Spleen (tissue), 11 donors: ENCODE results near the gene SLC23A2. TPM values are rescaled to one million over a fixed set of nuclear protein-coding genes. Genes with fewer than 3 reads are reported as not detected.

Experiments
- DNase-seq: peaks from one replicate; pipeline ENCODE4 v3.0.0-alpha.2; 2020
- H3K27ac ChIP-seq, 8 donors: fragments of 200-600 bp; sonication (generic) in 7 of 8; 1 replicate in 4 of 8; 2 replicates in 4 of 8; pipeline versions ENCODE4 v1.5.0 to v1.8.0; 2016 to 2021; ENCODE audit warnings: inconsistent platforms in 4 of 8, mild to moderate bottlenecking in 4 of 8, moderate library complexity in 1 of 8
- H3K27me3 ChIP-seq, 7 donors: fragments of 200-600 bp; sonication (generic) in 6 of 7; replicated peaks in 1 of 7; 1 replicate in 4 of 7; 2 replicates in 3 of 7; pipeline versions ENCODE4 v1.5.0 to v1.8.0; 2016 to 2021; ENCODE audit warnings: inconsistent platforms in 3 of 7, mild to moderate bottlenecking in 1 of 7
- H3K36me3 ChIP-seq, 6 donors: fragments of 200-600 bp; sonication (generic) in 5 of 6; 1 replicate in 4 of 6; 2 replicates in 2 of 6; pipeline versions ENCODE4 v1.5.0 to v1.8.0; 2016 to 2021; ENCODE audit warnings: inconsistent platforms in 2 of 6
- H3K4me1 ChIP-seq, 6 donors: fragments of 200-600 bp; sonication (generic) in 5 of 6; 1 replicate in 3 of 6; 2 replicates in 3 of 6; pipeline versions ENCODE4 v1.5.0 to v1.8.0; 2016 to 2021; ENCODE audit warnings: inconsistent platforms in 3 of 6
- H3K4me3 ChIP-seq, 8 donors: fragments of 200-600 bp; sonication (generic) in 7 of 8; 1 replicate in 4 of 8; 2 replicates in 4 of 8; pipeline versions ENCODE4 v1.5.0 to v1.8.0; 2016 to 2021; ENCODE audit warnings: inconsistent platforms in 4 of 8, mild to moderate bottlenecking in 4 of 8, moderate library complexity in 2 of 8
- H3K9me3 ChIP-seq, 8 donors: fragments of 200-600 bp; sonication (generic) in 7 of 8; 1 replicate in 4 of 8; 2 replicates in 4 of 8; pipeline versions ENCODE4 v1.5.0 to v1.8.0; 2016 to 2021; ENCODE audit warnings: inconsistent platforms in 4 of 8
- CTCF ChIP-seq, 11 experiments: fragments of 200-600 bp in 7 of 11; fragments of 450-650 bp in 4 of 11; sonication (generic) in 4 of 11; IDR thresholded peaks in 8 of 11; conservative IDR thresholded peaks in 3 of 11; 1 replicate in 7 of 11; 2 replicates in 4 of 11; pipeline versions ENCODE4 v1.4.0 to v1.8.0; 2016 to 2021; ENCODE audit warnings: antibody characterized with exemption in 11 of 11, inconsistent platforms in 4 of 11, mild to moderate bottlenecking in 1 of 11
- POLR2A ChIP-seq, 3 donors: fragments of 450-650 bp; IDR thresholded peaks; one replicate each; pipeline ENCODE4 v1.5.1; 2017; ENCODE audit warnings: antibody characterized with exemption in 3 of 3, mild to moderate bottlenecking in 1 of 3
- POLR2AphosphoS5 ChIP-seq, 3 donors: sonication (generic); formaldehyde crosslinking; IDR thresholded peaks; one replicate each; pipeline ENCODE4 v1.5.1; 2017; ENCODE audit warnings: antibody characterized with exemption in 3 of 3
- WGBS, 5 donors: extraction: QIAGEN DNeasy Blood & Tissue Kit in 3 of 5; methylation state at CpG; one replicate each; pipeline versions ENCODE4 v1.1.5 to v1.1.7; 2013 to 2018; 5-methylcytosine and 5-hydroxymethylcytosine counted together
- intact Hi-C: fragments of 100-400 bp; cut with DNase I; formaldehyde crosslinking; loops from one replicate; pipeline ENCODE4 v1.15.0; 2023; ENCODE audit warnings: low total_unique reads
- polyA plus RNA-seq, 3 donors: library from polyadenylated mRNA; stranded (reverse); fragments of 200-250 nt; gene quantifications; one replicate each; pipeline ENCODE4 v1.2.1, GENCODE V29; 2013
- total RNA-seq, 7 donors: library from RNA; depleted of rRNA in 3 of 7; stranded (reverse); fragments of >200 nt in 3 of 7; fragmentation: NEBNext Ultra II Directional in 4 of 7; extraction: Animal tissue kit (Norgen Biotek cat#: 25700) in 4 of 7; gene quantifications; one replicate each; pipeline versions ENCODE4 v1.1.0 to v1.2.1, GENCODE V29; 2016 to 2021
- donor health status: healthy with polysubstance abuse.
- donor health status: DM: no; HTN: no; CAD: no; lungs with moderate emphysema.
- donor health status: DM: no; HTN: no; CAD: no.
- donor health status: Bipolar disorder and iron deficiency.
- donor health status: healthy.
- donor health status: DM: no; HTN: no; CAD: no.
- donor health status: DM: yes; HTN: yes; CAD: no.

SLC23A2 gene
- total and polyA plus RNA-seq, 10 donors, result 5.1 to 72.0 (median 45.8) TPM

GRCh38 chr20:4813076-4813862 is 188.0 kb downstream of the SLC23A2 start:
- 26 to 37% (median 29%) methylated on average over 22 of the region's 22 CpGs for WGBS, 5 donors
- peak overlapping the region; percentile 83 to 97 (median 94) for H3K27ac ChIP-seq
- peaks cover 0 to 56% (median 5%) of the 10 kb centered on the region in 6 donors for H3K36me3 ChIP-seq
- TF ChIP-seq POLR2AphosphoS5 (IDR thresholded peaks at IDR 0.05), result peak; percentile 33 to 74 (median 68)
- TF ChIP-seq CTCF (IDR thresholded peaks at IDR 0.05 in 8 of 11, conservative IDR thresholded peaks at IDR 0.05 in 3 of 11), result no peak
- no peak for TF ChIP-seq POLR2A (IDR thresholded peaks at IDR 0.05)
- no peaks in the 10 kb centered on the region for H3K27me3 ChIP-seq
- peak overlapping the region in 6 of 8 donors; percentile 17 to 67 (median 35) for H3K4me3 ChIP-seq
- DNase-seq, result peak; percentile 93
- no peaks in the 10 kb centered on the region for H3K9me3 ChIP-seq
- intact Hi-C loops, result no loop called here
- H3K4me1 ChIP-seq, result peaks cover 63 to 100% (median 81%) of the 10 kb centered on the region in 6 donors

GRCh38 chr20:4812641-4813075 is 188.7 kb downstream of the SLC23A2 start:
- peak overlapping the region; percentile 83 to 97 (median 94) for H3K27ac ChIP-seq
- H3K9me3 ChIP-seq, result no peaks in the 10 kb centered on the region
- H3K27me3 ChIP-seq, result no peaks in the 10 kb centered on the region
- TF ChIP-seq POLR2A (IDR thresholded peaks at IDR 0.05), result no peak
- peak in 1 of 11 experiments; percentile 2 for TF ChIP-seq CTCF (IDR thresholded peaks at IDR 0.05 in 8 of 11, conservative IDR thresholded peaks at IDR 0.05 in 3 of 11)
- TF ChIP-seq POLR2AphosphoS5 (IDR thresholded peaks at IDR 0.05), result peak in 1 of 3 donors; percentile 62
- intact Hi-C loops, result no loop called here
- 41 to 51% (median 48%) methylated on average over 7 of the region's 7 CpGs for WGBS, 5 donors
- H3K4me1 ChIP-seq, result peaks cover 63 to 100% (median 87%) of the 10 kb centered on the region in 6 donors
- peak overlapping the region in 5 of 8 donors; percentile 35 to 67 (median 35) for H3K4me3 ChIP-seq
- peak; percentile 87 for DNase-seq
- H3K36me3 ChIP-seq, result peaks cover 0 to 56% (median 3%) of the 10 kb centered on the region in 6 donors

GRCh38 chr20:4812216-4812615 is 189.1 kb downstream of the SLC23A2 start:
- 29 to 55% (median 46%) methylated on average over 6 of the region's 6 CpGs for WGBS, 5 donors
- intact Hi-C loops, result no loop called here
- Histone ChIP-seq H3K36me3 (peaks cover 0 to 55% (median 1%) of the 10 kb centered on the region in 6 donors), H3K9me3 (no peaks in the 10 kb centered on the region), H3K4me1 (peaks cover 63 to 100% (median 90%) of the 10 kb centered on the region in 6 donors), H3K27me3 (no peaks in the 10 kb centered on the region), H3K27ac (peak overlapping the region; percentile 83 to 97 (median 94)), H3K4me3 (peak overlapping the region in 4 of 8 donors; percentile 11 to 67 (median 35))
- TF ChIP-seq POLR2A (IDR thresholded peaks at IDR 0.05) (no peak), CTCF (IDR thresholded peaks at IDR 0.05 in 8 of 11, conservative IDR thresholded peaks at IDR 0.05 in 3 of 11) (no peak), POLR2AphosphoS5 (IDR thresholded peaks at IDR 0.05) (no peak)
- no peak for DNase-seq

GRCh38 chr20:4811661-4812181 is 189.6 kb downstream of the SLC23A2 start:
- peaks cover 0 to 50% (median 0%) of the 10 kb centered on the region in 6 donors for H3K36me3 ChIP-seq
- peak; percentile 95 for DNase-seq
- no peaks in the 10 kb centered on the region for H3K27me3 ChIP-seq
- WGBS, 5 donors, result 17 to 29% (median 22%) methylated on average over 8 of the region's 8 CpGs
- intact Hi-C loops, result no loop called here
- peaks cover 63 to 100% (median 94%) of the 10 kb centered on the region in 6 donors for H3K4me1 ChIP-seq
- H3K27ac ChIP-seq, result peak overlapping the region; percentile 83 to 97 (median 94)
- H3K9me3 ChIP-seq, result no peaks in the 10 kb centered on the region
- peak overlapping the region in 4 of 8 donors; percentile 3 to 67 (median 10) for H3K4me3 ChIP-seq
- TF ChIP-seq POLR2A (IDR thresholded peaks at IDR 0.05) (no peak), CTCF (IDR thresholded peaks at IDR 0.05 in 8 of 11, conservative IDR thresholded peaks at IDR 0.05 in 3 of 11) (no peak), POLR2AphosphoS5 (IDR thresholded peaks at IDR 0.05) (peak; percentile 73 to 92 (median 81))
